ENCODE data around the gene HEPHL1. TPM values are rescaled to one million over a fixed set of nuclear protein-coding genes. Genes with fewer than 3 reads are reported as not detected.

HEPHL1 gene
- total RNA-seq, 1 donor from 2014 or later: not detected

DNA sequence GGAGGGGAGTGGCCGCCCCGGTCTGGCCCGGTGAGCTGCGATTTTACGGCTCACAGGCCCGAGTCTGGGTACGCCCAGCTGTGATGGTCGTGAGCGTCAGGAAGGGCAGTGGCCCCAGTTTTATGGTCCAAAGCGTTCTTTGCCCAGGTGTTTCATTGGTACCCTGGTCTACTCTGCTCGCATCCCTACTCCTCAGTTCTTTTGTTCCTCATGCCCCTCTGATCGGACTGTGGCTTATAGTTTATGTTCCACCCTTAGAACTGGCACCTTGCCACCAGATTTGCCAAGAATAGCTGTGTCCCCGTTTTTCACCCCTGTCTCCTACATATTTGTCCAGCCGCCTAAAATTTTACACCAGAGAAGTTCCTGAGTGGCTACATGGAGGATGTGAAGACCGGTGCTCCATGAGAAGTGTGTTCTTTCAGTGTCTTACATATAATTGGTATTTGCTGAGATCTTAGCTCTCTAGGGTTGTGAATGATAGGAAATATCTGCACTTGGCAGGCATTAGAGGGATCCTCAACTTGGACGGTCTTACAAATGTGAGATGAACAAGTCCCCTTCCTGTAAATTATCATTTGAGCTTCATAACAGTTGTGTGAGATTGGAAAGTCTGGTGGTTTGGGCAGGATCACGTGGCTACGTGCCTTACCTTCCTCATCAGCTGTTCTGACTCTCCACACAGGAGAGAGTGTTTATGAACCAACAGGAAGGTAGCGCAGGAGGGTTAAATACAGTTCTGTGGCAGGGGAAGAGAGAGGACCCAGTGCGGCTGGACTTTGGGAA lies 108.6 kb downstream of the HEPHL1 start:
- H3K9me3 Mint-ChIP-seq (ENCODE audit: unreplicated experiment): no peaks in the 10 kb centered on the region
- H3K4me2 ChIP-seq (ENCODE audit: low read length): peak overlapping the region; percentile 95
- peak overlapping the region; percentile 92 for H2AFZ ChIP-seq (ENCODE audit: low read depth, low read length)
- peak overlapping the region; percentile 96 for H3K9ac ChIP-seq (ENCODE audit: low read length)
- FAIRE-seq: no peak
- no peak for TF ChIP-seq EZH2 (IDR thresholded peaks at IDR 0.05; ENCODE audit: insufficient read depth, low read length)
- TF ChIP-seq, protein P1, sequence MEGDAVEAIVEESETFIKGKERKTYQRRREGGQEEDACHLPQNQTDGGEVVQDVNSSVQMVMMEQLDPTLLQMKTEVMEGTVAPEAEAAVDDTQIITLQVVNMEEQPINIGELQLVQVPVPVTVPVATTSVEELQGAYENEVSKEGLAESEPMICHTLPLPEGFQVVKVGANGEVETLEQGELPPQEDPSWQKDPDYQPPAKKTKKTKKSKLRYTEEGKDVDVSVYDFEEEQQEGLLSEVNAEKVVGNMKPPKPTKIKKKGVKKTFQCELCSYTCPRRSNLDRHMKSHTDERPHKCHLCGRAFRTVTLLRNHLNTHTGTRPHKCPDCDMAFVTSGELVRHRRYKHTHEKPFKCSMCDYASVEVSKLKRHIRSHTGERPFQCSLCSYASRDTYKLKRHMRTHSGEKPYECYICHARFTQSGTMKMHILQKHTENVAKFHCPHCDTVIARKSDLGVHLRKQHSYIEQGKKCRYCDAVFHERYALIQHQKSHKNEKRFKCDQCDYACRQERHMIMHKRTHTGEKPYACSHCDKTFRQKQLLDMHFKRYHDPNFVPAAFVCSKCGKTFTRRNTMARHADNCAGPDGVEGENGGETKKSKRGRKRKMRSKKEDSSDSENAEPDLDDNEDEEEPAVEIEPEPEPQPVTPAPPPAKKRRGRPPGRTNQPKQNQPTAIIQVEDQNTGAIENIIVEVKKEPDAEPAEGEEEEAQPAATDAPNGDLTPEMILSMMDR (IDR thresholded peaks at IDR 0.05; ENCODE audit: insufficient read depth, low read depth, low read length): no peak
- no peaks in the 10 kb centered on the region for H3K27me3 ChIP-seq (ENCODE audit: insufficient read depth, low read length)
- H3K4me1 Mint-ChIP-seq (ENCODE audit: low read depth, unreplicated experiment): peaks cover 23% of the 10 kb centered on the region
- H3K27ac ChIP-seq (ENCODE audit: low read depth, low read length): peak overlapping the region; percentile 93
- no peak overlapping the region for H3K27ac Mint-ChIP-seq (ENCODE audit: unreplicated experiment)
- H3K27me3 Mint-ChIP-seq (ENCODE audit: low read depth, unreplicated experiment): no peaks in the 10 kb centered on the region
- peak overlapping the region; percentile 99 for H3K4me3 ChIP-seq (ENCODE audit: insufficient read depth, low read depth, low read length)
- H4K20me1 ChIP-seq (ENCODE audit: insufficient read depth, low read length): peaks cover 34% of the 10 kb centered on the region
- H3K36me3 Mint-ChIP-seq (ENCODE audit: low read depth, unreplicated experiment): no peaks in the 10 kb centered on the region
- H3K36me3 ChIP-seq (ENCODE audit: insufficient read depth, low read length): no peaks in the 10 kb centered on the region
- H3K79me2 ChIP-seq (ENCODE audit: insufficient read depth, low read length): peaks cover 74% of the 10 kb centered on the region
- H3K4me3 Mint-ChIP-seq (ENCODE audit: unreplicated experiment): no peak overlapping the region
- H3K9me3 ChIP-seq (ENCODE audit: insufficient read depth, low read depth, low read length): no peaks in the 10 kb centered on the region
- no peak for DNase-seq (ENCODE audit: low read depth)
- H3K4me1 ChIP-seq (ENCODE audit: insufficient read depth, low read length): peaks cover 53% of the 10 kb centered on the region

DNA sequence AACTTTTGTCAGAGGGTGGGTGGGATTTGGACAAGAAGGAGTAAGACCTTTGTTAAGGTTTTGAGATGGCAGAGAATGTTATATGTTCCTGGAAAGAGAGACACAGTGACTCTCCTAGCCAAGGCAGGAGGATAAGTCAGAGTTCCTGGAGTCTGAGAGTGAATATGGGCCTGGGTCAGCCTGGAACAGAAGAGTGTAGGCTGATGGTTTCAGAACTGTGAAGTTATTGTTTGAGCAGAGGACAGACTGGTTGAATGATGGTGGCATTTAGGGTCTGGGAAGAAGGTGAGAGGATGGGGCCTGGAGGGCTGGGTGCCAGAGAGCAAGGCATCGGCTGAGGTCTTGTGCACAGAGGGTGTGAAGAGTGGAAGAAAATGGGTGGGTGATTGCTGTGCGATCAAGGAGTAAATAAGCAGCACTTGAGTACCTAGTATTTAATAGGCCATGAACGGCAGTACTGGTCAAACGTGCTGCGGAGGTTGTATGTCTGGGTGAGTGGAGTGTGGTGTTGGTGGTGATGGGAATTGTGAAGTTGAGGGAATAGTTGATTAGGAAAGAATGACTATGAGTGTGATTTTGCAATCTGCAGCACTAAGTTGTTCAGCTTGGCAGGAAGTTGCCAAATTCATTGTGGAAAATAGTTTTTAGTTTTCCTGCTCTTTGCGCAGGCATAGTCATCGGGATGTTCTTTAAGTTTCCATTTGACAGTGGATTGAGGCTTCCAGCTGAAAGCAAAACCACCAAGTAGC lies 109.3 kb downstream of the HEPHL1 start:
- no peak for TF ChIP-seq EZH2 (IDR thresholded peaks at IDR 0.05; ENCODE audit: insufficient read depth, low read length)
- TF ChIP-seq, protein P1 (IDR thresholded peaks at IDR 0.05; ENCODE audit: insufficient read depth, low read depth, low read length): no peak
- FAIRE-seq (no peak), DNase-seq (ENCODE audit: low read depth) (peak; percentile 93)
- Mint-ChIP-seq H3K4me1 (ENCODE audit: low read depth, unreplicated experiment) (peaks cover 31% of the 10 kb centered on the region), H3K27me3 (ENCODE audit: low read depth, unreplicated experiment) (no peaks in the 10 kb centered on the region), H3K4me3 (ENCODE audit: unreplicated experiment) (no peak overlapping the region), H3K36me3 (ENCODE audit: low read depth, unreplicated experiment) (no peaks in the 10 kb centered on the region), H3K27ac (ENCODE audit: unreplicated experiment) (no peak overlapping the region), H3K9me3 (ENCODE audit: unreplicated experiment) (no peaks in the 10 kb centered on the region)
- H3K4me3 ChIP-seq (ENCODE audit: insufficient read depth, low read depth, low read length): peak overlapping the region; percentile 99
- peak overlapping the region; percentile 95 for H3K4me2 ChIP-seq (ENCODE audit: low read length)
- H3K79me2 ChIP-seq (ENCODE audit: insufficient read depth, low read length): peaks cover 77% of the 10 kb centered on the region
- H3K36me3 ChIP-seq (ENCODE audit: insufficient read depth, low read length): no peaks in the 10 kb centered on the region
- peaks cover 34% of the 10 kb centered on the region for H4K20me1 ChIP-seq (ENCODE audit: insufficient read depth, low read length)
- H3K9me3 ChIP-seq (ENCODE audit: insufficient read depth, low read depth, low read length): no peaks in the 10 kb centered on the region
- peaks cover 60% of the 10 kb centered on the region for H3K4me1 ChIP-seq (ENCODE audit: insufficient read depth, low read length)
- H2AFZ ChIP-seq (ENCODE audit: low read depth, low read length): no peak overlapping the region
- H3K9ac ChIP-seq (ENCODE audit: low read length): peak overlapping the region; percentile 96
- H3K27me3 ChIP-seq (ENCODE audit: insufficient read depth, low read length): no peaks in the 10 kb centered on the region
- H3K27ac ChIP-seq (ENCODE audit: low read depth, low read length): peak overlapping the region; percentile 93
